GM18502 (cell line): Measurements from ENCODE around the gene LIPA.
"Not testable (repeated sequence)": the region's sequence is repeated elsewhere in the genome, so short reads cannot be mapped to it uniquely, and the experiment has no call there.

ENCODE experiments used
- ATAC-seq: cut with Tn5 transposase; IDR thresholded peaks from one replicate; pipeline ENCODE4 v1.9.1; 2021; ENCODE audit warnings: mild to moderate bottlenecking; ENCODE audit not compliant: unreplicated experiment, poor library complexity

LIPA gene

GRCh38 chr10:89171996-89172395 is 79.6 kb downstream of the LIPA start:
- ATAC-seq: no peak

- ATAC-seq: no peak
Measured at GRCh38 chr10:89171263-89171872, 80.2 kb downstream of the LIPA start.

- not testable (repeated sequence) for ATAC-seq
Measured at GRCh38 chr10:89168354-89168900, 83.1 kb downstream of the LIPA start.

GRCh38 chr10:89167915-89168314 is 83.7 kb downstream of the LIPA start:
- ATAC-seq: no peak

- ATAC-seq: no peak
Measured at GRCh38 chr10:89165923-89166322, 85.7 kb downstream of the LIPA start.

GRCh38 chr10:89164920-89165319 is 86.7 kb downstream of the LIPA start:
- ATAC-seq: no peak

- ATAC-seq: peak; percentile 22
Measured at GRCh38 chr10:89164080-89164479, 87.5 kb downstream of the LIPA start.
